GM21825 (cell line): ENCODE measurements around the gene FTCDNL1.

Experiments used
- ATAC-seq: cut with Tn5 transposase; IDR thresholded peaks from one replicate; pipeline ENCODE4 v1.9.1; 2021; ENCODE audit warnings: mild to moderate bottlenecking, moderate library complexity; ENCODE audit not compliant: unreplicated experiment

FTCDNL1 gene

DNA sequence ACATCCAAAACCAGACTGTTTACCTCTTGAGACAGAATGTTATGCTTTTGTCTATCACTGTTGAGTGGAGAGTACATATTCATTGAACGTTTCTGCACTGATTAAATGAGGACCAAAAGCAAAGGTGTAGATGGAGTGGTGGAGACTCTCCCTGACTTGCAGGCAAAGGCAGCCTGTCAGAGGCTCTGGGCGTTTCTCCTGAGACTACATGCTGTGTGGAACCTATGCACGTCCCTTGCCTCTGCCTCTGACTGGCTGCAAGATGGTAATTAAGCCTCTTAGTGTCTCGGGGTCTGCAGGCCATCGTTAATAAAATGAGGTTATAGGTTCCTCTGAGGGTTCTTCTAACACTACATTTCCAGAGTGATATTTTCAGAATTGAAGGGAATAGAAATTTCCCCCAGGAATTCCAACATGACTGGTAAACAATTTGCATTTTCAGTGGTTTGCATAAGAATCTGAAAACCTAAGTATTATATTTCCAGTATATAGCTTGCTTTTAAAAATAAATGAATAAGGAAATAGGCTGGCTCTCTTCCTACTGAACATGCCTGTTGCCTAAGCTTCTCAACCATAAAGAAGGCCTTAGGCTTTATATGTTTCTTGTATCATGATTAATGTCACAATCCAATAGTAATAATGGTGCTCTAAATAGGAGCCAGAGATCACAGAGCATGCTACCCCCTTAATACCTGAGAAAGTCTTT lies 107.4 kb downstream of the FTCDNL1 start:
- no peak for ATAC-seq

- no peak for ATAC-seq
Observed at GRCh38 chr2:199742884-199743283, 108.1 kb downstream of the FTCDNL1 start.

- no peak for ATAC-seq
Observed at GRCh38 chr2:199740111-199740428, 110.9 kb downstream of the FTCDNL1 start.

- no peak for ATAC-seq
Observed at GRCh38 chr2:199739413-199740110, 111.4 kb downstream of the FTCDNL1 start.

DNA sequence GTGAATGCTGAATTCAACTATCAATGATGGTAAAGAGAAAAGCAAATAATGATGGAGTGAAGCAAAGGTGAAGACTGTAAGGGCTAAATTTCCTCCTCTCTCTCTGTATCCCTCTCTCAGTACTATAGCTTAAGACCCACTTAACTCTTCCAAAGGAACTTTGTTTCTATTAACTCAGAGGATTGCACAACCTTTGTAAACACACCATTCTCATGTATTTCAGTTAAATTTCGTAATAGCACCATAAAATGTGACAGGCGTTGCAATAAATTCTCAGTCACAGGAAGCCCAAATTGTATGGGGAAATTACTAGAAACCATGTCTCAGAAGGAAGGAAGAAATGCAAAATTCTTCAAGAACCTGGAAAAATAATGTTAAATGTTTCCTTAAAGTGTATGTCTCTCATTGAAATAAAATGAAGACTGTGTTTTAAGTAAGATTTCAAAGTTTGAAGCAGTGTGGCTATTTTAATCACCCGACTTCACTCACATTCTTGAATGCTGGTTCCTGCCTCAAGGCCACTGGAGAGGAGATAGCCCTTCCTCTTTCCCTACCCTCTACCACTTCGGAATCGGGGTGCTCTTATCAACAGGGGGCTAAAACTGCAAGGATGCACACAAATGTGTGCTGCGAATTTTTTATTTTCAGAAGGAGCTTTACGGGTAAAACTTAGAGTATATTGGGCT lies 112.1 kb downstream of the FTCDNL1 start:
- no peak for ATAC-seq

DNA sequence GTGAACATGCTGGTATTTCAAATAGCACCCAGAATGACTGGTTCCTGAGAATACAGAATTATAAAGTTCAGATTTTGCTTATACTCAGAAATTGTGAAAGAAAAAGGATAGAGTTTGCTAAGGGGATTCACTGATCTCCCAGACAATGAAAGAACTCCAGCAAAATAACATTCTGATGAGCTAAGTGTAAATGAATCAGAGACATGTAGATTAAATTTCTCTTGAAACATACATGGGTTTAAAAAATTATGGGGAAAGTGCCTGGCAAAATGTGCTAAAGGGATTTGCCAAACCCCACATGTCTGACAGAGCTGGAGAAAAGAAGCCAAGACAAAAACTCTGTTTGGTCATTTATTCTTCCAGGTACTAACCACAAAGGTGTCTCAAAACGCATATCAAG lies 116.3 kb downstream of the FTCDNL1 start:
- no peak for ATAC-seq

DNA sequence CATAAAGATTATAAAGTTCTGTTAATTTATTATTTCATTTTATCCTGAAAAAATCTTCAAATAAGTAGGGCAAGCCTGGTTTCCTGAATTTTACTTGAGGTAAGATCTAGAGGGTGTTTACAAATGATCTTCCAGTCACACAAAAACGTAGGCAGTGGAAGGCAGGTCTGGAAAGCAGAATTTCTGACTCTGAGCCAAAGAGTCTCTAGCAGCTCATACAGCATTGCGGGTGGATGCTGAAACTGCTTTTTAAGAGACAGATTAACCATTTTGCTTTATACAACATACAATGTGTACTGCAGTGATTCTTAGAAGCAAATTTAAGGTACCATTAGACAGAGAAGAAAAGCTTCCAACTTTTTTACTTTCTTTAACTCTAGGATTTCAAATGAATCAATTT lies 117.0 kb downstream of the FTCDNL1 start:
- no peak for ATAC-seq

DNA sequence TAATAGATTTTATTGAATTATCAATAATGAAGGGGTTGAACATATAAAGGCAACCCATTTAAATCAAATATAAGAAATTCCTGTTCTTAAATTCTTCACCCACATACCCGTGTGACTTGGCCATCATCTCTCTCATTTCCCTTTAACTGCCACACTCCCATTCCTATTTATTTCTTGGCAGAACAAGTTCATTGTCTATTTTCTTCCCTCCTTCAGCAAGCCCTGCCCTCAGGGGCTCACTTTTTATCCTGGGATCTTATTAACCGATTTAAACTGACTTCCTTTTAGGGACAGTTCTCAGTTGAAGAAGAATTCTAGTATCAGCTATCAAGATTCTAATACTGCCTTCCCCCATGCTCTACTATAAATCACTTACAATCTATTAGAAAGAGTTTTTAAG lies 123.2 kb downstream of the FTCDNL1 start:
- no peak for ATAC-seq

- no peak for ATAC-seq
Observed at GRCh38 chr2:199727306-199727705, 123.7 kb downstream of the FTCDNL1 start.

GRCh38 chr2:199718074-199718473 lies 132.9 kb downstream of the FTCDNL1 start:
- no peak for ATAC-seq

- ATAC-seq = no peak
Observed at GRCh38 chr2:199717587-199717907, 133.4 kb downstream of the FTCDNL1 start.

DNA sequence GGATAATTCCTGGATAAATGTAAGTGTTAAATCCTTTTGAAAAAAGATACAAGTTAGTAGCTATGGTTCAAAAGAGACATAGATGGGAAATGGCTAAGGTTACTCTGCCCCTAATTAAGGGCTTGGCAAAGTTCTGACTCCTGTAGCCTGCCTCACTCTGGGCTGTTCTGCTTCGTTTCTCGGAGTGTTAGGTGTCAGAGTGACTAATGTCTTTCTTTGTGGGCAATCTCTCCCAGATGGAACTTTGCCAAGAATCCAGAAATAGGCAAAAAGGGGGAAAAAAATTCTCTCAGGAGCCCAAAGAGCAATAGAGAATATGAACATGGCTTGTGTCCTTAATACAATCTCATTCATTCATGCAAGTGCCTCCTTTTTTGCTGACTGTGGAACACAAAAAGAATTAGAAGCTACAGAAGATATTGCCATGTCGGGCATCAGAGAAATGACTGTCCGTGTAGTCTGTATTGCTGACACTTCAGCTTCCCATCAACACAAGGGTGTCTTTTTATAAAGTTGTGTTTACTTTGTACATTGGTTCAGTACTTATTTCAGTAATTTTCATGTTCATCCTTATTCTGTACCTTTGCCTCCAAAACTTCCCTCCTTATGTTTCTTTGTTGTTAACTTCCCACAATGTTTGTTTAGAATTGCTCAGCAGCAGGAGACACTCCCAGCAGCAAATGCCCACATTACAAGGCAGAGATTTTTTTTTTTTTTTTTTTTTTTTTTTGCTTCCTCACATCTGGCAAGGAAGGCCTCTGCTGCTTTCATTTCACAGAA lies 134.0 kb downstream of the FTCDNL1 start:
- ATAC-seq = no peak

- no peak for ATAC-seq
Observed at GRCh38 chr2:199713746-199714145, 137.2 kb downstream of the FTCDNL1 start.

- no peak for ATAC-seq
Observed at GRCh38 chr2:199710551-199710950, 140.4 kb downstream of the FTCDNL1 start.
